T47D (cell line): ENCODE results near the gene SLC6A17.

Experiments used
- DNase-seq, 2 experiments: peaks; one replicate each; pipeline versions ENCODE4 v3.0.0 to v3.0.0-alpha.2; 2011 to 2012; ENCODE audit warnings: low read depth in 1 of 2, low spot score in 1 of 2
- JUND ChIP-seq: IDR thresholded peaks from 2 replicates; pipeline ENCODE4 v1.6.1; 2012; ENCODE audit warnings: low read depth
- in situ Hi-C: cut with HindIII; loops from 2 replicates; pipeline ENCODE4 v1.10.0; 2016; ENCODE audit warnings: low sequenced_read_pairs, low pct_unique_long_range_greater_than_20kb

The SLC6A17 gene

GRCh38 chr1:110188035-110188618 is 37.8 kb downstream of the SLC6A17 start:
- no peak for DNase-seq
- TF ChIP-seq JUND = no peak
- in situ Hi-C loops = no loop called here

GRCh38 chr1:110189181-110189580 is 38.9 kb downstream of the SLC6A17 start:
- TF ChIP-seq JUND = no peak
- in situ Hi-C loops = no loop called here
- no peak for DNase-seq

GRCh38 chr1:110190282-110190929 is 40.1 kb downstream of the SLC6A17 start:
- DNase-seq = no peak
- in situ Hi-C loops = no loop called here
- TF ChIP-seq JUND = no peak

- in situ Hi-C loops = no loop called here
- TF ChIP-seq JUND = no peak
- DNase-seq = no peak
Observed at GRCh38 chr1:110192541-110192940, 42.2 kb downstream of the SLC6A17 start.

DNA sequence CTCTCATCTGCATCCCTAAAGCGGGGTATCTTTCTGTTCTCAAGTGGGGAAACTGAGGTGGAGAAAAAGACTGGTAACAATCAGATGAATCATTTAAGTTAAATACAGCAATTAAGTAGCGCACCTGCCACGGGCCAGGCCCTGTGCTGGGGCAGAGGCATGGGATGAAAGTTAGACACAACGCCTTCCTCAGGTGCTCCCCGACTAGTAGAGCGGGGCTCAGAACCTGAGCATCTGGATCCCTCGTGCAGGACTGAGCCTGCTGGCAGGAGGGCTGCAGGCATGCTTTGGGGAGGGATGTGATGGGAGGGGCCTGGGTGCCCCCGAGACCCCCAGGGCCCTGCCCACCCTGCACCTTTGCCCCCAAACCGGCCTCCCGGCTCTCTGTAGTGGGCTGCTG is 44.9 kb downstream of the SLC6A17 start:
- DNase-seq = no peak
- in situ Hi-C loops = no loop called here
- no peak for TF ChIP-seq JUND

DNA sequence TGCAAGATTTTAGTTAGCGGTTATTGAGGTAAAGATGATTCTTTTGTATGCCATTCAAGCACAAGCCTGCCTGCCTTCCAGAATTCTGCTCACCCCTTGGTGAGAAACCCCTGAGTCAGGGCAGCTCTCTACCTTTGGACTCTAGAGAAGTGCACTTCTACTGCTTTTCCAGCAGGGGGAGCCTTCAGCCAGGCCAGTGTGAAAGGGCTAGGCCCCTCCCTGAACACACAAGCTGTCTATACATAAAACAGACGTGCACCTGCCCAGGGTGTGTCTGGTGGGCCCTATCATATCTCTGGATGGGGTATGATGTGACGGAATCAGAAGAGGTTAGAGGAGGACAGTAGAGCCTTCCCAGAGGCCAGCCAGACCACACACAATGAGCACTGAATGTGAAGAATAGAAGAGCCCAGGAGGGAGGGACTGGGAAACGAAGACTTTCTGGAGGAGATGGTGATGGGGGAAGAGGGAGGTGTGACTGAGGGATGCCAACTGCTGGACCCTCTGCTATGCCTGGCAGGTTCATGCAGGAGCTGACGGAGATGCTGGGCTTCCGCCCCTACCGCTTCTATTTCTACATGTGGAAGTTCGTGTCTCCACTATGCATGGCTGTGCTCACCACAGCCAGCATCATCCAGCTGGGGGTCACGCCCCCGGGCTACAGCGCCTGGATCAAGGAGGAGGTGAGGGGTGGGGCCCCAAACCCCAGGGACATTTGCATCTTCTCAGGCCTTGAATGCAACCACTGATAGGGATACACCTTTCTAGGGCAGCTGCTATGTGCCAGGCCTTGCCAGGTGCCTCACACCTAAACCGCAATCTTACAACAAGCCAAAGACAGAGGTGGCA is 46.8 kb downstream of the SLC6A17 start:
- TF ChIP-seq JUND = no peak
- in situ Hi-C loops = no loop called here
- peak; percentile 48 to 76 for DNase-seq

GRCh38 chr1:110197905-110198629 is 47.8 kb downstream of the SLC6A17 start:
- no peak for DNase-seq
- in situ Hi-C loops = no loop called here
- TF ChIP-seq JUND = no peak

GRCh38 chr1:110198746-110199145 is 48.5 kb downstream of the SLC6A17 start:
- TF ChIP-seq JUND = no peak
- in situ Hi-C loops = no loop called here
- DNase-seq = no peak

DNA sequence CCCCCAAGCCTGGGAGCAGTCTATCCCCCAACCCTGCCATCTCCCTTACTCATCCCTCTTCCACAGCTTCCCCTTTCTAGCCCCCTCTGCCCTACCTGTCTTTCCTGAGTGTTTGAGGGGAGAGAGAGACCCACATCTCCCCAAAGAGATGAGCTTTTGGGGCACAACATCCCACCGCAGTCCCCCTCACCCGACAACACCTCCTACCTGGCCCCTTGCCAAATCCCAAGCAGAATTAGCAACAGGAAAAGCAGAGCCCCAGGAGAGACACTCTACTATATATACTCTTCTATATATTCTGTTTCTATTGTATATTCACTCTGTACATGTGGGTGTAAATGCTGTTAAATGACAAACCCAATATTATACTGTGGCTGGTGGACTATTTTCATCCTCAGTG is 49.9 kb downstream of the SLC6A17 start:
- no peak for DNase-seq
- in situ Hi-C loops = no loop called here
- no peak for TF ChIP-seq JUND

GRCh38 chr1:110200666-110201065 is 50.4 kb downstream of the SLC6A17 start:
- in situ Hi-C loops = no loop called here
- TF ChIP-seq JUND = no peak
- DNase-seq = no peak

DNA sequence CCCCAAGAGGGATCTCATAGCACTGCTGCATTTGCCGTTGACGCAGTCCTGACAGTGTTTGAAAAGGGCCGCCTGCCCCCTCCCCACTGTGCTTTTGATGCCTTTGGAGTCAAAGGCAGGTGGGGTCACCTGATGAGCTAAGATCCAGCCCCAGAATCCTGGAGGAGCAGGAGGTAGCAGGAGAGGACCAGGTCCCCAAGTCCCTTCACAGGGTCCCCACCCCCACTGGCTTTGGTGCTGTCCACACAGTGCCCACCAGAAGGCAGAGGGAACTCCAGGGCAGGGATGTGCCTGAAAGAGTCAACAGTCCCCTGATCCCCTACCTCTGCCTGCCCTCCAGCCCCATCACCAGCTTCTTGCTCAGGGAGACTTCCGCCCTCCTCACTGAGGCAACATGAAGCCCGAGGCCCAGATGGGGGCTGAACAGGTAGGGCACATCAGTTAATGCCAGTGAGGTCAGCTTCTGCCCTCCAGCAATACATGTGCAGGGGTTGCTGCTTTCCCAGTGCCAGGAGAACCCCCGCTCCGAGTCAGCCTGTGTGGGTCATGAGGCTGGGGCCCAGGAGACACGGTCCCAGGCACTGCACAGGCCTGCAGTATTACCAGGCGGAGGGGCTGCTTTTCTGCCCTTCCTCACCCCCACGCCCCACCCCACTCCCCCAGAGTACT is 51.0 kb downstream of the SLC6A17 start:
- in situ Hi-C loops = no loop called here
- no peak for TF ChIP-seq JUND
- DNase-seq = no peak

- in situ Hi-C loops = no loop called here
- DNase-seq = peak in 1 of 2 experiments; percentile 76
- TF ChIP-seq JUND = no peak
Observed at GRCh38 chr1:110203021-110203661, 52.8 kb downstream of the SLC6A17 start.
